HL-60/S4 treated with retinoic acid at 250 ng/mL for 4 days and 3 days (cell line): ENCODE measurements around the gene EXOSC10.
"Not testable (repeated sequence)": the region's sequence is repeated elsewhere in the genome, so short reads cannot be mapped to it uniquely, and the experiment has no call there.

Source experiments
- in situ Hi-C: fragments of 300-500 bp; cut with MboI; formaldehyde crosslinking; loops from 2 replicates; pipeline ENCODE4 v1.7.0; 2022; ENCODE audit warnings: low sequenced_read_pairs

The EXOSC10 gene

DNA sequence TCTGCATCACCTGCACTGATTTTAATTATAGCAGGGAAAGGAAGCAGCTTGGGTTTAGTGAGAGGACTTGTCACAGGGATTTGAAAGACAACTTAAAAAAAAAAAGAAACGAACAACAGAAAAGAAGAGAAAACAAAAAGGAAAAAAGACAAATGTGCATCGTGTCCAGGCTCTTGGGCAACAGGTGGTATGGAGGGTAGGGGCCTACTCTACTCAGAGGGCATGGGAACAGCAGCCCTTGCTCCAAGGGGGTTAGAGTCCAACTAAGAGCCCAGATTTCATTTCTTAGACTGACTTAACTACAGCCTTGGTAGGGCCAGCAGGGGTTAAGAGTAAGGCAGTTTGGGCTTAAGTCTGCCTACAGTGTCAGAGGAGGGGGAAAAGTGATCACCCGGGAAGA is 15.3 kb upstream of the EXOSC10 start:
- in situ Hi-C loops = no loop called here

DNA sequence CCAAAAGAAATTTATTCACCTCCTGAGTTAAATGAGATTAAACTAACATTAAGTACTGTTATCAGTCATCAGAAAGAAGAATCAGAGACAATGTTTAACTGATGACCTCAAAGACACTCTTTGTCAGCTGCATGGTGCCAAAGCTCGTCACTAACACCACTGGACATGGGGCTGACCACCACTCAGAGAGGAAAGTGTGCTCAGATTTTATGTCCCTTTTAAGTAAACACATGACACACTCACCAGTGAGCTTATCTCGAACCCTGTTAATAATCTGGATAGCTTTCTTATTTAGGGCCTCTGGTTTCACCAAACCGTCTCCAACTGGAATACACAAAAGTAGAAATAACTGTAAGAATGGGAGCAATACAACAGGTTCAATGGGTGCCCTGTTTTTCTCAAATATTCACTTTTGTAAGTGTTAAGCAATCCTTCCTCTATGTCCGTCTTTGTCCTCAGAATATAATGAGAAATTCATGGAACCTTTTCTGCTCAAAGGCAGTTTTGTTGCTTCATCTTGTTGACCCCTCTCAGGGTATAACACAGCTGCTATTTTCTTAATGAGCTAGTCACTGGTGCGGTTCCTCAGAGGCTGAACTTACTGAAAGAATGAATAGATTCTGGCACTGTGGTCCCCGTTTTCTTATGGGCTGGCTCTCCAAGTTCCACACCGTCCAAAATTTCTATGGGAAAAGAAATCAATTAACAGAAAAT is 9.5 kb upstream of the EXOSC10 start:
- in situ Hi-C loops = no loop called here

DNA sequence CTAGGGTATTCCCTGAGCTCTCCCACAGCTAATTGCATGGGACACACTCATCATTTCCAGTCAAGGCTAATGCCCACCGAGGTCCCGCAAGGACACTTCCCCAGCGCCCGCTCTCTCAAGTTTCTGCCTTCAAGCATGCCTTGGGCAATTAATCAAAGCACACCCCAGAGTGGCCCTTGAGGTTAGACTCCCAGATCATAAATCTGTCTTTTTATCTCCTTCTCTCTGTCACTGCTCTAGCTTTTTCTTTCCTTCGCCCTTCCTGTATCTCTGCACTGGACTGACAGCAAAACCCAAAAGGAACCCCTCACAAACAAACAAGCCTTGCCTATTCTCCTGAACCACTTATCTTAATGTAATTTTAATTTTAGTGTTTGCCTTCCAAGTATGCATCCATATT is 7.9 kb upstream of the EXOSC10 start:
- in situ Hi-C loops = no loop called here

DNA sequence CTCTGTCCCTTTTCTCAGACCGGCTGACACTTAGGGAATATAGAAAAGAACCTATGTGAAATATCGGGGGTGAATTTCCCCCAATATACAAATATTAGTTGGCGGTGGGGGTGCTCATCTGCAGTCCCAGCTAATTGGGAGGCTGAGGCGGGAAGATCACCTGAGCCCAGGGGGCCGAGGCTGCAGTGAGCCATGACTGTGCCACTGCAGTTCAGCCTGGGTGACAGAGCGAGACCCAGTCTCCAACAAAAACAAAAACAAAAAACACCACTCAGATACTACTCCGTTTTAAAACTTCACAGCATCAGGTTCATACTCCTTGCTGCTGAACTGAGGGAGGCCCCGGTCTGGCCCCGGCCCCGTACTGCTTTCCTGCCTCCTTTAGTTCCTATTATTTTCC is 5.9 kb upstream of the EXOSC10 start:
- in situ Hi-C loops = no loop called here

DNA sequence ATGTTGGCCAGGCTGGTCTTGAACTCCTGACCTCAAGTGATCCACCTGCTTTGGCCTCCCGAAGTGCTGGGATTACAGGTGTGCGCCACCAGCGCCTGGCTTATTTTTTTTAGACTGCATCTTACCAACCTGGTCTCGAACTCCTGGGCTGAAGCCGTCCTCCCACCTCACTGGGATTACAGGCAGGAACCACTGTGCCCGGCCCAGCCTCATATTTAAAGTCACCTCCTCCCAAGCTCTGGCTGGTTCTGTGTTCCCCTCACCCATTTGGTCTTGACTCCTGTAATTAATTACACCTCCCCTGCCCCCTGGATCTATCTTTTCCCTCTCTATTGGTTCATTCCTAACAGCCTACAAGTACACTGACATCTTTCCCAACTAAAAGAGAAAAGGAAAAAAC is 1.7 kb upstream of the EXOSC10 start:
- in situ Hi-C loops = no loop called here

DNA sequence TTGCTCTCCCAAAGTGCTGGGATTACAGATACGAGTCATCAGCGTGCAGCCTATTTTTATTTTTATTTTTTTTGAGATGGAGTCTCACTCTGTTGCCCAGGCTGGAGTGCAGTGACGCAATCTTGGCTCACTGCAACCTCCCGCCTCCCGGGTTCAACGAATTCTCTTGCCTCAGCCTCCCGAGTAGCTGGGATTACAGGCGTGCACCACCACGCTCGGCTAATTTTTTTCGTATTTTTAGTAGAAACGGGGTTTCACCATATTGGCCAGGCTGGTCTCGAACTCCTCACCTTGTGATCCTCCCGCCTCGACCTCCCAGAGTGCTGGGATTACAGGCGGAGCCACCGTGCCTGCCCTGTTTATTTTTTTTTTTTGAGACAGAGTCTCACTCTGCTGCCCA is 1.1 kb upstream of the EXOSC10 start:
- in situ Hi-C loops = not testable (repeated sequence)

DNA sequence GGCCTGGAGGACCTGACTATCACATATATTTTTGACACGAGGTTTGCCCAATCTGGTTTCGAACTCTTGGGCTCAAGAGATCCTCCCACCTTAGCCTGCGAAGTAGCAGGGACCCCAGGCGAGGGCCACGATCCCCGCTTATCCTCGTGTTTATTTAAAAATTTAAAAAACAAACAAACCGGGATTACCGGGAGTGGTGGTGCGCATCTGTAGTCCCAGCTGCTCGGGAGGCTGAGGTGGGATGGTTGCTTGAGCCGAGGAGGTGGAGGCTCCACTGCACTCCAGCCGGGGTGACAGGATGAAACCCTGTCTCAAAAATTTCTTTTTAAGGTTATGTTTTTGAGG is 452 bp upstream of the EXOSC10 start:
- in situ Hi-C loops = no loop called here

DNA sequence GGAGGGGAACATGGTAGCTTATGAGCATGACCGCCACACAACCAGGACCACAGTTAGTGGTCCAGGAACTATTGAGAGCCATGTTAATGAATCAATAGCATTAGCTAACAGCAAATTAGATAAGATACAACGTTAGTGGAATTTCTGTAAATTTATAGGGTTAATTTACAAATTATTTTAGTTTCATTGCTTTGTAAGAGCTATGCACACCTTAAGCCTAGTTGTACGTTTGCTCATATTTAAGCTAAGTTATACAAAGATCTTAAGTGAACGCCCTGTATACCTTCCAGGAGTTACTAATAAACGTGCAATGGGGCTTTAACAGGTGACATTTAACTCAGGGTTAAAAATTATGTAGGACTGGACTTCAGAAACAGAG is 749 bp downstream of the EXOSC10 start:
- in situ Hi-C loops = no loop called here

DNA sequence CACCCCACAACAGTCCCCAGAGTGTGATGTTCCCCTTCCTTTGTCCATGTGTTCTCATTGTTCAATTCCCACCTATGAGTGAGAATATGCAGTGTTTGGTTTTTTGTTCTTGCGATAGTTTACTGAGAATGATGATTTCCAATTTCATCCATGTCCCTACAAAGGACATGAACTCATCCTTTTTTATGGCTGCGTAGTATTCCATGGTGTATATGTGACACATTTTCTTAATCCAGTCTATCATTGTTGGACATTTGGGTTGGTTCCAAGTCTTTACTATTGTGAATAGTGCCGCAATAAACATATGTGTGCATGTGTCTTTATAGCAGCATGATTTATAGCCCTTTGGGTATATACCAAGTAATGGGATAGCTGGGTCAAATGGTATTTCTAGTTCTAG is 15.9 kb downstream of the EXOSC10 start:
- in situ Hi-C loops = not testable (repeated sequence)

DNA sequence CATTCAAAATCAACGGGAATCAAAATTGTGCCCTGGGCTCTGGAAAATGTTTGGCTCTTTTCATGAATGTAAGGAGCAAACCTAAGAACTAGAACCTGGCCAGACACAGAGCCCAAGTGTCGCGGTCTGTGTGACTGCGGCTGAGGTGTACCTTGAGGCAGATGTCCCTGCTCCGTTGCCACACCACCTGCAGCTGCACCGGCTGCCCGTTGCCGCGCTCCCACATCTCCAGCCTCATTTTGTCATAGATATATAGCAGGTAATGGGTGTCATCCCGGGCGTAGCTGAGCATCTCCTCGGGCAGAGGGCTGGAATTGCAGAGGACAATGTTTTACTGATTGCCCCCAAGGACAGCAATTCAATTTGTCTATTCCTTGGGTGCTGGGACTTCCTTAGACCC is 18.7 kb downstream of the EXOSC10 start:
- in situ Hi-C loops = no loop called here

DNA sequence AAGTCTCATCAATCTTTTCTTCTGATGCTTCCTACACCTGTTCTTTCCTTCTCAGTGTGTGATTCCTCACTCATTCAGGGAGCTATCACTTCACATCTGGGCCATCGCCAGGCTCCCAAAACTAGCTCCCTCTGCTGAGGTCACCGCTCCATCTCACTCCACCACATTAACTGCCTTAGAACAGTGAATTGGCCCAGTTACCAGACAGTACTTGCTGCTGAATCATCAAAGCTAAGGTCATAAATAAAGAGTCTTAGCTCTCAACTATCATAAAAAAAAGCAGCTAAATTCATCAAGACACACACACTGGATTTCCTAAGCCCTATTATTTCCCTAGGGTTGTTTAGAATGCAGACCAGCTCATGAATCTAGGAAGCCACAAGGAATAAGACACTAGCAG is 21.0 kb downstream of the EXOSC10 start:
- in situ Hi-C loops = no loop called here

DNA sequence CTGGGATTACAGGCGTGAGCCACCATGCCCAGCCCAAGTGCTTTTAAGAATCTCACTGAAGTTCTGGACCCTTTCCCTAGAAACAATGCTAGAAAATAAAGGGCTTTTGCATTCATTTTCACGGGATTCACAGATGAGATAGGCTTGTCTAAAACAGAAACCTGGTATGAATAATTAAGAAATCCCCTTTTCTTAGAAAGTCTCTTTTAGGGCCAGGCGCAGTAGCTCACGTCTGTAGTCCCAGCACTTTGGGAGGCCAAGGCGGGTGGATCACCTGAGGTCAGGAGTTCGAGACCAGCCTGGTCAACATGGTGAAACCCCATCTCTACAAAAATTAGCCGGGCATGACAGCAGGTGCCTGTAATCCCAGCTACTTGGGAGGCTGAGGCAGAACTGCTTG is 26.3 kb downstream of the EXOSC10 start:
- in situ Hi-C loops = not testable (repeated sequence)

DNA sequence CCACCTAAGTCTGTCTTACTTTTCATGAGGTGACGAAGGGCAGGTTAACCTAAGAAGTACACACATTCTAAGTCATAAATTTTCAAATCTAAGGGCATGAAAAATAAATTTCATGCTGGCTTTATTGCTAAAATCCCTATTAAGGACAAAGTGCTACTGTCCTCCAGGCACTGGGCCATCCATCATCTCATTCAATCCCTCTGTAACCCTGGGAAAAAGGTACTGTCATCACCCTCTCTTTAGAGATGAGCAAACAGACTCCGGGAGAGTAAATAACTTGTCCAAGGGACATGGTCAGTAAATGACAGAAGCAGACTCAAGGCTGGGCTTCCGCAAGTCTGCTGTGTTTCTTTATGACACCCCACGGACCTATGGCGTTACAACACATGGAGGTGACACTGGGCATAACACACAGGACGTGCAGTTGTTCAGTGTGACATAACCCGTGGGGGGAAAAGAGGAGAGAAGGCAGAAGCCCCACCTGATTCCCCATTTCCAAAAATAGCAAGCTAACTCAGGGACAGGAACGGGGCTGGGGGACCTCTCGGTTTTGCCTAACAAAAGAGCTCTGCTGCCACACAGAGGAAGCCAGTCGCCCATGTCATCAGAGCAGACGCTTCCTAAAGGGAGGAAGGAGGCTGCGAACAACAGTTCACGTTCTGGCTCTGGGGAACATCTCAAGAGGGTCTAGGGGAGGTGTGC is 27.3 kb downstream of the EXOSC10 start:
- in situ Hi-C loops = no loop called here

DNA sequence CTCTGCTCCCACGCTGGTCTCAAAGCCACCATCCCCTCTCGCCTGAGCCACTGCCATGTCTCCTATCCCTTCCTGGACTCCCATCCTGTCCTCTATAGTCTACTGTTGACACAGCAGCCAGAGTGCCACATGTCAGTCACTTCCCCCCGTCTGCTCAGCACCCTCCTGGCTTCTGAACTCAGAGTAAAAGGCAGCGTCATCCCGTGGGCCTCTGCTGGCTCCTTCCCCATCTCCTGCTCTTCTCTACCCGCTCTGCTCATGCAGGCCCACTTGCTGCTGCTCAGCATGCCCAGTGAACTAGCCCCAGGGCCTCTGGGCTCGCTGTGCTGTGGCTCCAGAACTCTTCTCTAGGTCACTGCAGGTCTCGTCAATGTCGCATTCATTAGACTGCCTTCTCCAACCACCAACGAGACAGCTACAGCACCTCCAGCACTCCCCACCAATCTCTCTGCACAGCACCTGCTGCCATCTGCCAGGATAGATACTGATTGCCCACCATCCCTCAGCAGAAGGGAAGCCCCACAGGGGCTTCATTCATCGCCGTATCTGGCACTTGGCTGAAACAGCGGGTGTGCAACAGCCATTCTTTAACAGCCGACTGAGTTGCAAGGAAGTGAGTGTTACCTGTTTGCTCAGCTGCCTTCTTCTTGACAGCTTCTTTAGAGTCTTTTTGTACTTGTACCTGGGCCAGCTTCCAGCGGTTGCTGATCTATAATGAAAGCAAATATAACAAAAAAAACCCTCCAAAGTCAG is 28.0 kb downstream of the EXOSC10 start:
- in situ Hi-C loops = no loop called here

DNA sequence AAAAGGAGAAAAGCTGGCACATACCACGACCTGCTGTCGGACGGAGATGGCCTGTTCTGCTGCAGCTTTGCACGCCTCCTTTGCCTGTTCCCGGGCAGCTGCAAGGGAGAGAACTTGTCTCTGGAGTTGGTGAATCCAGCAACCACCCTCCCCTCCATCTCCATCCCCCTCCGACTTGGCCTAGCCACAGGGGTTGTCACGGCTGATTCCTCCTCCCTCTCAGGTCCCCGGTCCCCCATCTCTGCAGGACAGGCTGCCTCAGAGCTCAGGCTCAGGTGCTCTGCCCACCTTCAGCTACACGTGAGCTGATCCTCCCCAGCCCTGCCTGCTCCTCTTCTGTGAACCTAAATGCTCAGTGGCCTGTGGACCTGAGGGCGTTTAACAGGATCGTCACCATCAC is 28.8 kb downstream of the EXOSC10 start:
- in situ Hi-C loops = no loop called here

DNA sequence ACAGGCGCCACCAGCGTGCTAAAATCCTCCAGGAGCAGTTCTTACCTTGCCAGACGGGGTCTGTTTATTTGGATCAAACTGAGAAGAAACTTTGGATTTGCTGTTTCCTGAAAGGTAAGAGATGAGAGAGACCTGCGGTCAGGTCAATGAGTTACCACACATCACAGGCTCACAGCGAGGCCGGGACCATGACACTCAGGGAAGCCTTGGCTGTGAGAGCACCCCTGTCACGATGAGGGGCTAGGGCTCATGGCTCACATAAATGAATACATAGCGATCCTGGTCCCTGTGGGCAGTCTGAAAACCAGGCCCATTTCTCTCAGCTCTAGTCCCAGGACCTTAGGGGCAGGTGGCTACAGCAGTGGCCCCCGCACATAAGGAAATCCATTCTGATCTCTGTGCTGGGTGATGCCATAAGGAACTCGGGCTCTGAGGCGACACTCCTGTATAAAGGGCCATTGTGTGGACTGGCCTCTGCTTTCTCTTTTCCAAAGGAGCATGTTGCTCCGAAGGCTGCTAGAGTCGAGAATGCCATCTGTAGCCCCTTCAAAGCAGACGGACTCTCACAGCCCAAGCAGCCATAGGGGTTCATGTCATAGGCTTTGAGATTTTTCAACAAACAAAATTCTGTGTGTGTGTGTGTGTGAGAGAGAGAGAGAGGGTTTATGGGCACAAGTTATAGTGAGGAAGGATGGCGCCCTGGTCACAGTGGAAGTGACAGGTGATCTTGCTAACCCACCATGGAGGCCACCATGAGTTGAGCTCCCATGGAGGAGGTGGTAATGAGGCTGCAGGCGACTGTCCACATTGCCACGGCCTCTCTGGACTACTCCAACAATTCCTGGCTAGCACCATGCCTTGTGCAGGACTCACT is 30.8 kb downstream of the EXOSC10 start:
- in situ Hi-C loops = no loop called here

DNA sequence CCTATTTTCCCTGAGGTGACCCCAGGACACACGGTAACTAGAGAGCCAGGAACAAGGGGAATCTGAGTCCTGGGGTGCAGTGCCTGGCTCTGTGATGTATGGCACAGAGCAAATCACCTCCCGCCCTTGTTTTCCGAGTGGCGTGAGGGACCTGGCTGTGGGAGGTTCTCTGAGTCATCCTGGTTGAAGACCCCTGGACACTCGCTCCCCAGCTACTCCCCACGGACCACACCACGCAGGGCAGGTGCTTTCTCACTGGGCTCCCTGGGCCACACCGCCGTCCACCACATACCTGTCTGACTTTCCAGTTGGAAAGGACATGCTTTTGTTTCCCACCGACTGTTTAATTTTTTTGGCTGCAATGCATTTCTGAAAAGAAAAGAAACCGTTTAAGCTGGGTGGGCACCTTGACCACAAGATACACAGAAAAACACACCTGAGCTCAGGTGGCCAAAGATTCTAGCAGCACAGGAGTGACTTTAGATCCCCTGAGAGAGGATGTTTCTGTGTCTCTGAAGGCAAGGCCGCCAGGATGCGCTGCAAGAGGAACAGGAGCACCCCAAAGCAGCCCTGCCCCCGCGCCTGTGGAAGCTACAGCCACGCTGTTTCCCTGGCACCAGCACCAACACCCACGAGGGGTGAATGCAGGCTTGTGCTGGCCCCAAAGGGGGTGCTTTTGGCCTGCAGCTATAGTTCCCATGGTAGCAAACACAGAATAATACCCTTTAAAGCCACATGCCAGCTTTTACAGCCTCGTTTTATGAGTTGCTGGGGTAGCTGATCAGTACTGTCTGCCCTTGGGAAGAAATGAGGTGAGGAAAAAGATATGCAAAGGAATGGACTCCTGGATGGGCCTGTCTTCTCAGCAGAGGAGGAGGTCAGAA is 31.7 kb downstream of the EXOSC10 start:
- in situ Hi-C loops = no loop called here

DNA sequence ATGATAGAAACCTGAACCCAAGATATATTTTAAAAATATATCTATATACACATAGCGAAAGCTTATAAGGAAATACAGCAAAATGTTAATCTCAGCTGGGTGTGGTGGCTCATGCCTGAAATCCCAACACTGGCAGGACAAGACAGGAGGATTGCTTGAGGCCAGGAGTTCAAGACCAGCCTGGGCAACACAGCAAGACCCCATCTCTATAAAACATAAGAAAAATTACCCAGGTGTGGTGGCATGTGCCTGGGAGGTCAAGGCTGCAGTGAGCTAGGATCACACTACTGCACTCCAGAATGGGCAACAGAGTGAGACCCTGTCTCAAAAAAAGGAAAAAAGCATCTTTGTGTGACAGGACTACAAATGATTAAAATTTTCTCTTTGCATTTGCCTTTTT is 33.9 kb downstream of the EXOSC10 start:
- in situ Hi-C loops = no loop called here

DNA sequence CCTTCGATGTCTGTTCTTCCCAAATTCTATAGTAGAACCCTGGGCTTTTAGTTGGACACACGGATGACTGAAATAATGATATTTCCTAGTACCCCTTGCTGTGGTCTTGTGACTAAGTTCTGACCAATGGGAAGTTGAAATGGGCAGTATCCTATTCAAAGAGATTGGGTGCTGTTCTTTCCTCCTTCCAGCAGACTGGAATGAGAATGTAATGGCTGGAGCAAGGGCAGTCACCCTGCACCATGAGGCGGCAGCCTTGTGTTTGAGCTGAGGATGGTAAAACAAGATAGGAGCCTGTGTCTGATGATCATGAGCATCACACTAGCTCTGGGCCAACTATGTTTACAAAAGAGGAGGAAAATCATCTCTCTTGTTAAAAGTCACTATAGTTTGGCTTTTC is 34.7 kb downstream of the EXOSC10 start:
- in situ Hi-C loops = no loop called here

DNA sequence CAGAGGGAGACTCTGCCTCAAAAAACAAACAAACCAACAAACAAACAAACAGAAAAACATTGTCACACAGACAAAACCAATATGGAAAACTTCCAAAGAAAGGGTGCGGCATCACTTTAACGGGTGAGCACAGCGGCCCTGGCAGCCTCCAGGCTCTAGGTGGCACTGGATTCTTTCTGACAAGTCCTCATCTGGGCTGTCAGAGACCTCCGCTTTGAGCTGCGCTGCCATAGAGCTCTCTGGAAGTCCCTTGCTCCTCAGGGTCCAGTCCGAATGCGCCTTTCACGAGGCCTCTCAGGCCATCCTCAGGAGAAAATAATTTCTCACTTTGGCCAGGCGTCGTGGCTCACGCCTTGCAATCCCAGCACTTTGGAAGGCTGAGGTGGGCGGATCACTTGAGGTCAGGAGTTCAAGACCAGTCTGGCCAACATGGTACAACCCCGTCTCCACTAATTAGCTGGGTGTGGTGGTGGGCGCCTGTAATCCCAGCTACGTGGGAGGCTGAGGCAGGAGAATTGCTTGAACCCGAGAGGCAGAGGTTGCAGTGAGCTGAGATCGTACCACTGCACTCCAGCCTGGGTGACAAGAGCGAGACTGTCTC is 35.6 kb downstream of the EXOSC10 start:
- in situ Hi-C loops = not testable (repeated sequence)
